SK-MEL-5 (cell line): ENCODE data around the gene LRRC75A. TPM values are rescaled to one million over a fixed set of nuclear protein-coding genes. Genes with fewer than 3 reads are reported as not detected.
"Not testable (repeated sequence)": the region's sequence is repeated elsewhere in the genome, so short reads cannot be mapped to it uniquely, and the experiment has no call there.

ENCODE experiments used
- DNase-seq: peaks from one replicate; pipeline ENCODE4 v3.0.0-alpha.2; 2016; ENCODE audit warnings: low read depth, low spot score
- in situ Hi-C: cut with HindIII; loops from 2 replicates; pipeline ENCODE4 v1.10.0; 2016; ENCODE audit warnings: low sequenced_read_pairs, high pct_unique_total_duplicates, low pct_unique_long_range_greater_than_20kb
- polyA plus RNA-seq, 2 experiments: library from polyadenylated mRNA; depleted of rRNA; stranded (reverse); fragments of >200 nt; gene quantifications; 2 replicates each; pipeline ENCODE4 v1.2.3, GENCODE V29; 2015
- total RNA-seq: library from RNA; depleted of rRNA; stranded (reverse); fragments of >200 nt; shearing (Covaris generic); gene quantifications from 2 replicates; pipeline ENCODE4 v1.2.3, GENCODE V29; 2014; rRNA removed

The LRRC75A gene
- 5.1 and 5.3 TPM in 2 replicates for total RNA-seq
- 3.1 and 6.2 TPM in 2 replicates for polyA plus RNA-seq (2015; cell fraction: cytosol; rRNA removed)
- polyA plus RNA-seq (2015; cell fraction: nucleus; rRNA removed): 5.9 and 7.4 TPM in 2 replicates

DNA sequence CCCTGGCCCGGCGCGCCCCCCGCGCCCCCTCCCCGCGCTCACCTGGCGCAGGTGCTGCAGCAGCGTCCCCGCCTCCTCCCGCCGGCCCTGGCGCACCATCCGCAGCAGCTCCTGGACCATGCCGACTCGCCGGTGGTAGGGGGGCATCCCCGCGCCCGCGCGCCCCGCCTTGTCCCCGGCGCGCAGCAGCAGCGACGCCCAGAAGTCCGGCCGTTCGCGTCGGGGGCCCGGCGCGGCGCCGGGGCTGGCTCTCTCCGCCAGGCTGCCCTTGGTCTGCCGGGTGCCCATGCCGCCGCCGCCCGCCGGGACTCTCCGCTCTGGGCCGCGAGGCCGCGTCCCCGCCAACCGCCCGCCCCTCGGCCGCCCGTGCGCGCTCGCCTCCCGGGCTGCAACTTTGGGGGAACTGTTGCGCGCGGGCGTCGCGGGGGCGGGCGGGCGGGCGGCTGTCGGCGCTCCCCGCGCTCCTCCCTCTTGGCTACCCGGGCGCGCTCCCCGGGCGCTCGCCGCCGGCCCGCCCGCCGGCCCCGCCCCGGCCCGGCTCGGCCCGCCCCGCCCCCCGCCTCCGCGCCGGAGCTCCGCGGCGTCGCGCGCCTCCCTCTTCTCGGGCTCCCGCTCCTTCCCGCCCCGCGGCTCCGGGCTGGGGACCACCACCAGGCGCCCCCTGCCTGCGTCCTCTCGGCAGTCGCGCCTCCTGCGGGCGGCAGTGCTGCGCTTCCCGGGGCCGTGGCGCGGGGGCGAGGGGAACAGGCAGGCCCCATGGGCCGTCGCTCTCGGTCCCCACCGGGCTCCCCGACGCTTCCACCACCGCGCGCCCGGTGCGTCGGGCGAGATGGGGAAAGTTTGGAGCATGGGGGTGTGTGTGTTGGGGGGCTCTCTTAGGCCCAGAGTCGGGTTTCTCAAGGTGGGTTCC lies at the start of gene LRRC75A:
TSS of gene LRRC75A (minus strand) at position 491 of the 910 bp plus-strand sequence. CDS start at position 288, 203 bp downstream.
- in situ Hi-C loops: no loop called here
- DNase-seq: peak; percentile 23

- no peak for DNase-seq
- in situ Hi-C loops: no loop called here
Measured at GRCh38 chr17:16537130-16537458, 45.1 kb upstream of the LRRC75A start.

DNA sequence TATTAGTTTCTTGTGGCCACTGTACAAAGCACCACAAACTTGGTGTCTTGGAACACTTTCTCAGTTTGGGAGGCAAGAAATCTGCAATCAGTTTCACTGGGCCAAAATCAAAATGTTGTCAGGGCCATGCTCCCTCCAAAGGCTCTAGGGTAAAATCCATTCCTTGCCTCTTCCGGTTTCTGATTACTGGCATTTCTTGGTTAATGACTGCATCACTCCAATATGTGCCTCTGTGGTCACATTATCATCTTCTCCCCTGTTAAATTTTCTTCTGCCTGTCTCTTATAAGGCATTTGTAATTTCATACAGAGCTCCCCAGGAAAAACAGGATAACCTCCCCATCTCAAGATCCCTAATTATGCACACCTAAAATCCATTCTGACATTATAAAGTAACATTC lies 42.2 kb upstream of the LRRC75A start:
- DNase-seq: no peak
- in situ Hi-C loops: no loop called here

- DNase-seq: peak; percentile 64
- in situ Hi-C loops: no loop called here
Measured at GRCh38 chr17:16529906-16530305, 37.9 kb upstream of the LRRC75A start.

- no peak for DNase-seq
- in situ Hi-C loops: no loop called here
Measured at GRCh38 chr17:16527298-16527697, 35.3 kb upstream of the LRRC75A start.

DNA sequence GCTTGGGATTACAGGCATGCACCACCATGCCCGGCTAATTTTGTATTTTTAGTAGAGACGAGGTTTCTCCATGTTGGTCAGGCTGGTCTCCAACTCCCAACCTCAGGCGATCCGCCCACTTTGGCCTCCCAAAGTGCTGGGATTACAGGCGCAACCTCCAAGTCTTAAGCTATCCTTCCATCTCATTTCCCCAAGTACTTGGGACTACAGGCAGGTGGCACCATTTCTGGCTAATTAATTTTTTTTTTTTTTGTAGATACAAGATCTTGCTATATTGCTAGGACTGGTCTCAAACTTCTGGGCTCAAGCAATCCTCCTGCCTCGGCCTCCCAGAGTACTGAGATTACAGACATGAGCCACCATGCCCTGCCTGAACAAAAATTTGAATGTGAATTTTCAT lies 33.6 kb upstream of the LRRC75A start:
- in situ Hi-C loops, DNase-seq: not testable (repeated sequence)

GRCh38 chr17:16521070-16521727 lies 29.2 kb upstream of the LRRC75A start:
- in situ Hi-C loops: no loop called here
- peak; percentile 93 for DNase-seq

GRCh38 chr17:16519021-16519420 lies 27.0 kb upstream of the LRRC75A start:
- DNase-seq: peak; percentile 92
- in situ Hi-C loops: no loop called here

GRCh38 chr17:16517477-16517876 lies 25.5 kb upstream of the LRRC75A start:
- in situ Hi-C loops: no loop called here
- no peak for DNase-seq

DNA sequence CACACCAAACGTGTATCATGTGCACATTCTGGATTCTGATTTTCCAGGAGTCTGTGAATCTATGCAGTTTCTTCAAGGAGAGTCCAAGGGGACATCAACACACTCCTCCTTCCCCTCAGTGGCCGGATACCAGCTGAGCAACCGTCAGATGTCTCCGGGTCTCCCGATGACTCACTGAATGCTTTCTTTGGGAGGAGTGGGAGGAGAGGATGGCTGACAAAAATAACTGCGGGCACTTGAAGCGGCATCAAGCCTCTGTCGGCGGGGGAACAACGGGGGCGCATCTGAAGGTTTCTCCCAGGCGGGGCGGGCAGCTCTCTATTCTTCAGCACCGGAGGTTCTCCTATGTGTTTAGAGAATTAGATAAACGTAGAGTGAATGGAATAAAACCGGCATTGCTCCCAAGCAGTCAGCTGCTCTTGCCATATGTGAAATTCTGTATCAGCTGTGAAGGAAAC lies 24.6 kb upstream of the LRRC75A start:
- peak; percentile 95 for DNase-seq
- in situ Hi-C loops: no loop called here

DNA sequence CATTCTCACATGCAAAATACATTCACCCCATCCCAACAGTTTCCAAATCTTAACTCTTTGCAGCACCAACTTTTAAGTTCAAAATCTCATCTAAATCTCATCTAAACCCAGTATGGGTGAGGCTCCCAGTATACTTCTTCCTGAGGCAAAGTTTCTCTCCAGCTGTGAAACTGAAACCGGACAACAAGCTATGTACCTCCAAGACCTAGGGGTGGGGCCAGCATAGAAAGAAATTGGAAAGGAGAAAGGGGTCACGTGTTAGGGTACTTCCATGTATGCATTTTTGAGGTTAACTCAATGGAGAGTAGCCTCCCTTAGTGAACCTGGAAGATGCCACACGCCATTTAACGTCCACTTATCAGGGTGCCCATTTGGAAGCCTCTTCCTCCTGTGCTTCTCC lies 23.9 kb upstream of the LRRC75A start:
- DNase-seq: peak; percentile 81
- in situ Hi-C loops: no loop called here

DNA sequence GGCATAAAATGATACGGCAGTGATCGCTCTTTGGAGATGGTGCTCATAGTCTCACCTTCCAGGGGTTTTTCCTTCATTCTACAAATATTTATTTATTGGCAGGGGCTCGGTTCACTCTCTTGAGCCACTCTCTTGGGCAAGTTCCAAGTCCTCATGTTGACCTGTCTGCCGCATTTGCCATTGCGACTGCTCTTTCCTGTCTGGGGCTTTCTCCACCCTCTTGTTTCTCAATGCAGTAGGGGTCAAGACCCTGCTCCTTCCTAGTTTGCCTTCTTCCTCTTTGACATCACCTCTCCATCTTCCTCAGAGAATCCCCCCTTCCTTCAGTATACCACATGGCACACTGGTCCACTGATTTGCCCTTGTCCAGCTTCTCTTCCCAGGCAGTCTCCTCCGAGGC lies 21.9 kb upstream of the LRRC75A start:
- in situ Hi-C loops: no loop called here

GRCh38 chr17:16512011-16512410 lies 20.0 kb upstream of the LRRC75A start:
- DNase-seq: no peak
- in situ Hi-C loops: no loop called here

More for the DNA sequence above, 21.9 kb upstream of the LRRC75A start:
- no peak for DNase-seq

- no peak for DNase-seq
- in situ Hi-C loops: no loop called here
Measured at GRCh38 chr17:16511593-16511992, 19.6 kb upstream of the LRRC75A start.

GRCh38 chr17:16507918-16508533 lies 16.0 kb upstream of the LRRC75A start:
- DNase-seq: no peak
- in situ Hi-C loops: no loop called here

GRCh38 chr17:16506188-16506587 lies 14.2 kb upstream of the LRRC75A start:
- in situ Hi-C loops: no loop called here
- peak; percentile 35 for DNase-seq

- in situ Hi-C loops: no loop called here
- no peak for DNase-seq
Measured at GRCh38 chr17:16504984-16505383, 13.0 kb upstream of the LRRC75A start.

- in situ Hi-C loops: no loop called here
- no peak for DNase-seq
Measured at GRCh38 chr17:16496820-16497489, 5.0 kb upstream of the LRRC75A start.
